NCI-H1048 (cell line): ENCODE data around the gene VWCE.

Experiments
- DNase-seq: peaks from one replicate; lab custom pipeline; 2025; lab: John Stamatoyannopoulos, UW

The VWCE gene

GRCh38 chr11:61280883-61281580, 14.1 kb downstream of the VWCE start:
- no peak for DNase-seq

- no peak for DNase-seq
Observed at GRCh38 chr11:61279934-61280659, 15.0 kb downstream of the VWCE start.

- no peak for DNase-seq
Observed at GRCh38 chr11:61278001-61278470, 17.1 kb downstream of the VWCE start.

GRCh38 chr11:61277186-61278000, 17.7 kb downstream of the VWCE start:
- no peak for DNase-seq

DNA sequence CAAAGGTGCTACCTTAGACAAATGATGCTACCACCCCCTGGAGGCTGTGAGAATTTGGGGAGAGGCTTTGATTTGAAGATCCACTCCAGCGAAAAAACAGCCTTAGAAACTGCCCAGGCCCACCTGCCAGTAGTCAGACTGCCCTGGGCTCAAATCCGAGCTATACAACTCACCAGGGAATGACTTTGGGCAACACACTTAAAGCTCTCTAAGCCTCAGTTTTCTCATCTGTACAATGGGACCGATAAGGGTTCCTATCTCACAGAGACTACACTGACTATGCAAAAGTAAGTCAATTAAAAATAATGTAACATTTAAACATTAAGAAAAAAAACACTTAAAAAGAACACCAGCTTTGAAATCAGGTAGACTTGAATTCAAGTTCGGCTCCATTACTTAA, 19.9 kb downstream of the VWCE start:
- no peak for DNase-seq

GRCh38 chr11:61274084-61274483, 21.0 kb downstream of the VWCE start:
- DNase-seq, result no peak

DNA sequence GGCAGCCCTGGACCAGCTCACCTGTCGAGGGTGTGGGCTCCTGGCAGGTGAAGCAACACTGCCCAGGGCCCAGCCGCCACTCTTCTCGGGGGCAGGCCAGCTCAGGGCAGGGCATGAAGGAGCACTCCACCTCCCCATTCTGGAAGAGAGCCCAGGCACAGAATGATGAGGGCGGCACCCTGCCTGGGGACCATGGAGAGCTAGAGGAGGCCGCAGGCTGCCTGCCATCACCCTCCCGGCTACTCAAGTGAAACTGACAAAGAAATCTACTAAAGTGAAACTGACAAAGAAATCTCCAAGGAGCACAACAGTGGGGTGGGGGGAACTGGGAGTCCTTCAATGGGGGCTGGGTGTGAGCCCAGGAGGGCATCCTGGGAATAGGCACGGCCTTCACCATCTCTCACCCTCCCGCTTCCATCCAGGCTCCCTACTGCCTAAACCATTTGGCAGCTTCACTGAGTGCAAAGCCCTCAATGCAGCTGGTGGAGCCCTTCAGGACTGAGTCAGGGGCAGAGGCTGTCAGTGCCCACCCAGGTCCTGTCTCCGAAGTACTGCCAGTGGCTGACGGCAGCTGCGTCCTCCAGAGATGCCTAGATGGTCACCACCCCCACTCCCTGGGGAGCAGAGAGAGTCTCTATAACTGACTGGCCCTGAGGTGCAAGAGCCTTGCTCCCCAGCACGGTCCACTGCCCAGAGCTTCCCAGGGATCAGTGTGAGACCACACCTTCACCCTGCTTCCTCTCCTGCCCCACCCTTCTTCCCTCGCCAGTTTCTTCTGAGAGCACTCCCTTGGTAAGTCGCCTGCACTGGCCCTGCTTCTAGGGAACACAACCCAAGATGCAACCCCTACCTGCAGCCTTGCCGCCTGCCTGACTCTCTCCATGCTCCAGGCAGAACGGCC, 21.7 kb downstream of the VWCE start:
- no peak for DNase-seq

DNA sequence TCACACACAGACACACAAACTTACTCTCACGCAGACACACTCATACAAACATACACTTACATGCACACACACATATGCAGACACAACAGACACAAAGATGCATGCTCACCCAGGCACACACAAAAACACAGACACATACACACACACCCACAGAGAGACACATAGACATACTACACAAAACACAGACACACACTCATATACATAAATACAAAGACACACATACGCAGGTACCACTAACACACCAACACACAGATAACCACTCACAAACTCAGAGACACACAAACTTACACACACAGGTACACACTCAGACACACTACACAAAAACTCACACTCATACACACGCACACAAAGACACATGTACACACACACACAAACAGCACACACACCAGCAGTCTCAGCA, 22.4 kb downstream of the VWCE start:
- DNase-seq, result no peak

GRCh38 chr11:61270354-61271076, 24.6 kb downstream of the VWCE start:
- no peak for DNase-seq

DNA sequence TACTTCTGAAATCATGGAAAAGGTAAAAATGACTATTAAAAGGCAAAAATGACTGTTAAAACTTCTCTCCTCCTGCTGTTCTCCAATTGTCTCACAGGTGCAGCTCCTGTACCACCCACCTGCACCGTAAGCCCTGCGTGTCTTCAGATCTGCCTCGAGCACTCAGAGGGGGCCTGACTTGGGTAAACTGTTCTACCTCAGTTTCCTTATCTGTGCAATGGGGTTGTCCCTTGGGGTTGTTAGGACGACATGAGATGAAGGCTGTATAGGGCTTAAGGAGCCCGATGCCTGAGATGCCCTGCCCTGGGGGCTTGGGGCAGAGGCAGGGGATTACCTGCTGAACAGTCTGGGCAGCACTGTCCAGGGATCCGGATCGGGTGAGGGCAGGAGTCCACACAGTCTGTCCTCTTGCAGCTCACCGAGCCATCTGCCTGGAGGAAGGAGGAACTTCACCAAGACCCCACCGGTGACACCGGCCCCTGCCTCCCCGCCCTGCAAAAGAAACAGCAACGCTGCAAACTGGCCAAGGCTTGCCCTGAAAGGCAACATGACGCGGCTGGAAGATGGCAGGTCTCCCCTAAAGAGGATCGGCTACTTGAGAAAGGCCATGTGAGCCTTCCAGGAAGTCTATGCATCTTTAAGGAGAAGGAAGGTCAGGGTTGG, 26.4 kb downstream of the VWCE start:
- no peak for DNase-seq

DNA sequence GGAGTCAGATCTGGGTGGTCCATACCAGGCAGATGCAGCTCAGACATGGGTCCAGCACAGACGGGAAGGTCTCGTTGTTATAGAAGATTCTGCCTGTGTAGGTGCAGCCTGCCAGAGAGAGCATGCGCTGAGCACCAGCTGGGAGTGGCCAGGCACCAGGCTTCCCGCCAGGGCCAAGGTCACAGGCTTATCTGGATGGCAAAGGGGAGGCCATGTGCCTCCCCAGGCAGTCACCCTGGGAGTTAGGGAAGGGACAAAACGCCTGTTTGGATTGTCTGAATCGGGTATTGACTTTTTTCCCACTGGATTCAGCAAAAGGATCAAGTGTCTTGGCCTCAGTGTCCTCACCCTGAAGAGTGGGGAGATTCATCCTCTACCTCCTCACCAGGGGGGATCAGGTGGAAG, 27.7 kb downstream of the VWCE start:
- no peak for DNase-seq

DNA sequence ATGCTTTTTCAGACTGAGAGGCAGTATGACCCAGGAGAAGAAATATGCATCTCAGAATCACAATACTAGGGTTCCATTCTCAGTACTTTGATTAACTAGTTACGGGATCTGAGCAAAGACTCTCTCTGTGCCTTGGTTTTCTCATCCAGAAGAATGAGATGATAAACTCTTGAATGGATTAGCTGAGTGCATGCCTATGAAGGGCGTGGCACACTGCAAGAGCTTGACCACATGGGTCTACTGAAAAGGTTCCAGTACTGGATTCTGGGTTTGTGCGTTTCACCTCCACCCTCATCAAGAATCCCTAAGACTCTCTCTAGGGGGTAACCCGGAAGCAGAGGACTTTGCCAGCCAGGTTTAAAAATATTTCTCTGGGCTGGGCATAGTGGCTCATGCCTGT, 28.5 kb downstream of the VWCE start:
- no peak for DNase-seq

- no peak for DNase-seq
Observed at GRCh38 chr11:61265357-61265756, 29.8 kb downstream of the VWCE start.

DNA sequence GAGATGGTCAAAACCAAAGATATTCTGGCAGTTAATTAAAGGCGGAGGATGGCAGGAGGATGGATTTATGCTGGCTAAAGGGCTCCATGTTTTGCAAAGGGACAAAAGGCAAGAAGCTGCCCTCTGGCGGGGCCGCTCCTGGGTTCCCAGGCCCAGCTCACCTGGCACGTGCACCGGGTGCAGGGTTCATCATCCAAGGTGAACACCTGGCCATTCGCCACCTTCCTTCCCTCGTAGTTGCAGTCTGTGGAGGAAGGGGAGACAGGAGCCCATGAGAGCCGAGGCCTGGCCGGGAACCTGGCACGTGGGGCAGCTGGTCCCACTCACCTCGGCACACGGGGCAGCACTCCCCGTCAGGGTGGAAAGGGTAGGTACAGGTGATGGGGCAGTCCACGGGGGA, 30.3 kb downstream of the VWCE start:
- no peak for DNase-seq

- no peak for DNase-seq
Observed at GRCh38 chr11:61264371-61264770, 30.7 kb downstream of the VWCE start.

DNA sequence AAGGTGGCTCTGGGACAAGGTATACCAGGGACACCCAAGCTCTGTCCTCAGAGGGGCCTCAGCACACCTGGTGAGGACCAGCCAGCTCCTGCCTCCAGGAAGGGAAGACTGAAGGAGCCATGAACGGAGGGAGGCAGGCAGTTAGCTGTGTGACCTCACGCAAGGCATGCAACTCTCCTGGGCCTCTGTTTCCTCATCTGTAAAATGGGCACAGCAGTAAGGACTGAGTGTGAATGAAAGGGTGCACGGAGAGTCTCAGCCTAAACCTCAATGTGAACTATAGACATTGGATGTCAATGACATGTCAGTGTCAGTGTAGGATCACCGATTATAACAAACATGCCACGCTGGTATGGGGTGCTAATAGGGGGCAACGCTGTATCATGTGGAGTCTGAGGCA, 35.8 kb downstream of the VWCE start:
- DNase-seq, result no peak

DNA sequence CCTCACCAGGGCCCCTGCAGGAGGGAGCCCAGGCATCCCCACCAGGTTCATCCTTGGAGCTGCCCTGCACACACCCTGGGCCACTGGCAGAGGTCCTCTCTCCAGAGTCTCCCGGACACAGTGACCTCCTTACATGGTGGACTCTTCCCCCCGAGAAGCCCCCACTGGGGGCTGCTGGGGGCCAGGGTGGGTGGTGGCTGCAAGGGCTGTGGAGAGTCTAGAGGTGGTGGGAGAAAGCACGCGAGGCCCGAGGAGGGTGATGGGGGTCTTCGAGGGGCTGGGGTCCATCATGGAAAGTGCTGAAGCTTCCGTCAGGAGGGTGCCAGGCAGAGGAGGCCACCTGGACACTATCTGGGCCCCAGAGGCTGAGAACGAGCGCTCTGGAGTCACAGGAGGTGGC, 36.6 kb downstream of the VWCE start:
- DNase-seq, result no peak

GRCh38 chr11:61256710-61257482, 38.2 kb downstream of the VWCE start:
- DNase-seq, result no peak

DNA sequence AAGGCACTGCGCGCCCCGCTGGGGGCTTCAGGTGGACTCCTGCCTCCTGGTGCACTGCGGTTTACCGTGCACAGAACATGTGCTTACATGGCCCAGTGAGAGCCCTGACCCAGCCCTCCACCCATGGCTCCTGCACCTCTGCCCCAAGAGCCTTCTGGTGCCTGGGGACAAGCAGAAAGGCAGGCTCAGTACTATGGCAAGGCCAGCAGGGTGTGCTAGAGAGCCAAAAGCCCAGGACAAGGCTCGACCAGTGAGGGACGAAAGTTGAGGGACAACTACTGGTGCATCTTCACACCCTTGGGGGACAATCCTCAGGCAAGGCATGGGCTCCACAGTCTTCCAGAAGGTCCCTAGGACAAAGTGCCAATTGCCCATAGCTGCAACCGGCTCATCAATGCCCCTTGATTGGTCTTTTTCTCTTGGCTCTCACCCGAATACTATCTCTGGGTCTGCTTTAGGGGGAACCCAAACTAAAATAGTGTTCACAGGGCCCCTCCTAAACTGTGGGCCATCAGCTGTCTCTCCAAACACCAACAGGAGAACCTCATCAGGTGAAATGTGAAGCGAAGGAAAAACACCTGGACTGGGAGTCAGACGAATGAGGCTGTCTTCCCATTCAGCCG, 40.6 kb downstream of the VWCE start:
- DNase-seq, result no peak
